ENCODE measurements around the gene ADAT1.

The ADAT1 gene

GRCh38 chr16:75555707-75556430 lies 67.2 kb downstream of the ADAT1 start, which contains the start of gene TMEM231:
TSS of gene TMEM231 (minus strand) at chr16:75556252. CDS start at chr16:75556209, 43 bp downstream.
- TF ChIP-seq CTBP1 (IDR thresholded peaks at IDR 0.05; ENCODE audit: borderline replicate concordance) (no peak), ZNF384 (IDR thresholded peaks at IDR 0.05) (no peak), L3MBTL2 (conservative IDR thresholded peaks at IDR 0.05) (peak; percentile 95), BHLHE40 (IDR thresholded peaks at IDR 0.05; ENCODE audit: borderline replicate concordance) (no peak)
- ChIA-PET CTCF (interaction anchor here (0.6 to 0.8 kb wide), 3 partner anchors 39 to 92 kb away, joined by 4 to 5 read pairs (median 5); no protein-coding TSS in a partner anchor), POLR2A (interaction anchor here (0.8 to 1.9 kb wide), 10 partner anchors 9 to 92 kb away, joined by 3 to 22 read pairs (median 4); partner anchors contain the start of genes ADAT1, CHST6, GABARAPL2 and KARS1)
- DNase-seq (ENCODE audit: extremely low spot score) = peak; percentile 91

GRCh38 chr16:75555213-75555706 lies 67.8 kb downstream of the ADAT1 start:
- DNase-seq (ENCODE audit: extremely low spot score) = peak; percentile 87
- TF ChIP-seq FOXK2 (IDR thresholded peaks at IDR 0.05) (no peak), ZNF384 (IDR thresholded peaks at IDR 0.05) (no peak), NFRKB (IDR thresholded peaks at IDR 0.05) (no peak), SP1 (IDR thresholded peaks at IDR 0.05) (no peak), ELF4 (IDR thresholded peaks at IDR 0.05) (no peak), FOXM1 (IDR thresholded peaks at IDR 0.05; ENCODE audit: borderline replicate concordance) (no peak), TARDBP (IDR thresholded peaks at IDR 0.05) (no peak), FOXA1 (IDR thresholded peaks at IDR 0.05) (no peak)
- ChIA-PET CTCF (no interaction called here), POLR2A (interaction anchor here (0.5 to 1.9 kb wide), 10 partner anchors 10 to 93 kb away, joined by 3 to 22 read pairs (median 4); partner anchors contain the start of genes ADAT1, CHST6, GABARAPL2 and KARS1)

GRCh38 chr16:75552951-75553350 lies 70.1 kb downstream of the ADAT1 start:
- ChIA-PET CTCF (interaction anchor here (0.6 kb wide), 1 partner anchor 35 kb away, joined by 5 read pairs; no protein-coding TSS in a partner anchor), POLR2A (no interaction called here)
- TF ChIP-seq L3MBTL2 (conservative IDR thresholded peaks at IDR 0.05) = no peak
- no peak for TF ChIP-seq LEF1 (IDR thresholded peaks at IDR 0.05; ENCODE audit: borderline replicate concordance)
- TF ChIP-seq NFRKB (IDR thresholded peaks at IDR 0.05) = no peak
- no peak for TF ChIP-seq PKNOX1 (IDR thresholded peaks at IDR 0.05)
- TF ChIP-seq FOXM1 (IDR thresholded peaks at IDR 0.05; ENCODE audit: borderline replicate concordance) = no peak
- no peak for TF ChIP-seq CTBP1 (IDR thresholded peaks at IDR 0.05; ENCODE audit: borderline replicate concordance)
- TF ChIP-seq SUZ12 (IDR thresholded peaks at IDR 0.05) = no peak
- no peak for TF ChIP-seq ARNT (IDR thresholded peaks at IDR 0.05)
- no peak for TF ChIP-seq FOXK2 (IDR thresholded peaks at IDR 0.05)
- TF ChIP-seq ZNF384 (IDR thresholded peaks at IDR 0.05) = no peak
- TF ChIP-seq TARDBP (IDR thresholded peaks at IDR 0.05) = no peak
- no peak for TF ChIP-seq SP1 (IDR thresholded peaks at IDR 0.05)
- no peak for TF ChIP-seq HDGF (IDR thresholded peaks at IDR 0.05; ENCODE audit: borderline replicate concordance)
- DNase-seq (ENCODE audit: extremely low spot score) = no peak

GRCh38 chr16:75550211-75550662 lies 72.8 kb downstream of the ADAT1 start:
- POLR2A ChIA-PET = interaction anchor here (0.6 kb wide), 1 partner anchor 351 kb away, joined by 3 read pairs; no protein-coding TSS in a partner anchor
- TF ChIP-seq NFRKB (IDR thresholded peaks at IDR 0.05) (no peak), BHLHE40 (IDR thresholded peaks at IDR 0.05; ENCODE audit: borderline replicate concordance) (no peak), TARDBP (IDR thresholded peaks at IDR 0.05) (no peak), HDGF (IDR thresholded peaks at IDR 0.05; ENCODE audit: borderline replicate concordance) (no peak), ZNF384 (IDR thresholded peaks at IDR 0.05) (no peak), SUZ12 (IDR thresholded peaks at IDR 0.05) (no peak), CTBP1 (IDR thresholded peaks at IDR 0.05; ENCODE audit: borderline replicate concordance) (no peak)
- peak; percentile 56 for DNase-seq (ENCODE audit: extremely low spot score)
- CTCF ChIA-PET = interaction anchor here (0.6 to 1.0 kb wide), 5 partner anchors 11 to 78 kb away, joined by 3 to 4 read pairs (median 3); no protein-coding TSS in a partner anchor

Data from HEK293T (cell line).